Gastrocnemius medialis (tissue), 4 donors: ENCODE results near the gene HOMER2. TPM values are rescaled to one million over a fixed set of nuclear protein-coding genes. Genes with fewer than 3 reads are reported as not detected.

Source experiments
- ATAC-seq, 2 donors: fragments of 150-250 bp; one replicate each; pipeline ENCODE4 v1.9.1; 2016
- DNase-seq, 2 donors: peaks; one replicate each; pipeline ENCODE4 v3.0.0-alpha.2; 2019
- H3K27ac ChIP-seq, 4 donors: fragments of 200-600 bp; sonication (generic); 1 replicate in 1 of 4; 2 replicates in 3 of 4; pipeline ENCODE4 v1.5.1; 2016 to 2018; ENCODE audit warnings: mild to moderate bottlenecking in 2 of 4, moderate library complexity in 1 of 4
- H3K27me3 ChIP-seq, 3 donors: fragments of 200-600 bp; sonication (generic) in 2 of 3; 1 replicate in 1 of 3; 2 replicates in 2 of 3; pipeline versions ENCODE4 v1.5.1 to v1.6.0; 2016 to 2019; ENCODE audit warnings: mild to moderate bottlenecking in 1 of 3, moderate library complexity in 1 of 3
- H3K36me3 ChIP-seq, 2 donors: fragments of 200-600 bp; sonication (generic) in 1 of 2; one replicate each; pipeline ENCODE4 v1.5.1; 2017 to 2018
- H3K4me1 ChIP-seq, 2 donors: fragments of 200-600 bp; sonication (generic) in 1 of 2; one replicate each; pipeline ENCODE4 v1.5.1; 2016 to 2017; ENCODE audit warnings: mild to moderate bottlenecking in 2 of 2
- H3K4me3 ChIP-seq, 4 donors: fragments of 200-600 bp; sonication (generic) in 3 of 4; 1 replicate in 1 of 4; 2 replicates in 3 of 4; pipeline ENCODE4 v1.5.1; 2016 to 2019; ENCODE audit warnings: mild to moderate bottlenecking in 2 of 4
- H3K9me3 ChIP-seq, 3 donors: fragments of 200-600 bp; sonication (generic) in 2 of 3; 1 replicate in 1 of 3; 2 replicates in 2 of 3; pipeline ENCODE4 v1.5.1; 2016 to 2019
- CTCF ChIP-seq, 5 experiments: fragments of 450-650 bp in 3 of 5; fragments of 200-600 bp in 2 of 5; sonication (generic) in 2 of 5; IDR thresholded peaks in 4 of 5; conservative IDR thresholded peaks in 1 of 5; 1 replicate in 4 of 5; 2 replicates in 1 of 5; pipeline ENCODE4 v1.5.1; 2016 to 2019; ENCODE audit warnings: antibody characterized with exemption in 5 of 5, mild to moderate bottlenecking in 3 of 5, moderate library complexity in 3 of 5
- POLR2A ChIP-seq, 2 donors: fragments of 450-650 bp; IDR thresholded peaks; one replicate each; pipeline ENCODE4 v1.6.1; 2017; ENCODE audit warnings: antibody characterized with exemption in 2 of 2, mild to moderate bottlenecking in 2 of 2, moderate library complexity in 2 of 2
- in situ Hi-C, 4 donors: fragments of 200-750 bp; cut with MboI; loops; one replicate each; pipeline versions ENCODE4 v1.15.0 to v1.8.0; 2017; ENCODE audit warnings: low sequenced_read_pairs in 4 of 4
- intact Hi-C: fragments of 100-400 bp; cut with DNase I; formaldehyde crosslinking; loops from one replicate; pipeline ENCODE4 v1.15.1; 2023; ENCODE audit warnings: low total_unique reads
- total RNA-seq, 4 donors: library from RNA; depleted of rRNA; stranded (reverse); fragments of >200 nt; gene quantifications; one replicate each; pipeline versions ENCODE4 v1.1.0 to v1.2.3, GENCODE V29; 2016

Gene HOMER2
- total RNA-seq, 4 donors from 2014 or later = 51.6 to 132 (median 94.5) TPM

- Histone ChIP-seq H3K27ac (no peak overlapping the region), H3K9me3 (no peaks in the 10 kb centered on the region), H3K36me3 (peaks cover 0 to 82% of the 10 kb centered on the region in 2 donors), H3K27me3 (no peaks in the 10 kb centered on the region), H3K4me3 (no peak overlapping the region), H3K4me1 (no peaks in the 10 kb centered on the region)
- in situ Hi-C loops = no loop called here
- no peak for DNase-seq
- no peak for TF ChIP-seq CTCF (IDR thresholded peaks at IDR 0.05 in 4 of 5, conservative IDR thresholded peaks at IDR 0.05 in 1 of 5)
- no peak for TF ChIP-seq POLR2A (IDR thresholded peaks at IDR 0.05)
- intact Hi-C loops = no loop called here
- ATAC-seq = no peak
Observed at GRCh38 chr15:82835391-82835917, 117.1 kb downstream of the HOMER2 start.

DNA sequence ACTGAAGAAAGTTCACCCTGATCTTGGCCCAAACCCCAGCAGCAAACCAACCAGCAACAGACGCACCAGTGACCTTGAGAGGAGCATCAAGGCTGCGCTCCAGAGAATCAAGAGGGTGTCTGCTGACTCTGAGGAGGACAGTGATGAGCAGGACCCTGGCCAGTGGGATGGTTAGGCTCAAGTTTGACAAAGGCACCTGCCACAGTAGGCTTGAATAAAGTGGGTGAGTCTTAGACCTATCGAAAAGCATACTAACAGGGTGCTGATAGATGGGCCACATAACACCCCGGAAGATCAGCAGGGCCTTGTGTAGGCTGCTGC is 119.2 kb downstream of the HOMER2 start:
- H3K4me3 ChIP-seq = no peak overlapping the region
- peaks cover 0 to 98% of the 10 kb centered on the region in 2 donors for H3K36me3 ChIP-seq
- intact Hi-C loops (no loop called here), in situ Hi-C loops (no loop called here)
- DNase-seq = no peak
- no peak for ATAC-seq
- no peaks in the 10 kb centered on the region for H3K4me1 ChIP-seq
- no peaks in the 10 kb centered on the region for H3K9me3 ChIP-seq
- TF ChIP-seq CTCF (IDR thresholded peaks at IDR 0.05 in 4 of 5, conservative IDR thresholded peaks at IDR 0.05 in 1 of 5) (no peak), POLR2A (IDR thresholded peaks at IDR 0.05) (no peak)
- no peaks in the 10 kb centered on the region for H3K27me3 ChIP-seq
- peak overlapping the region in 3 of 4 donors; percentile 21 to 60 (median 50) for H3K27ac ChIP-seq

GRCh38 chr15:82832601-82833361 is 119.7 kb downstream of the HOMER2 start:
- no peaks in the 10 kb centered on the region for H3K4me1 ChIP-seq
- no peak for DNase-seq
- peak; percentile 16 to 39 for ATAC-seq
- H3K27ac ChIP-seq = peak overlapping the region in 3 of 4 donors; percentile 21 to 60 (median 50)
- peaks cover 0 to 98% of the 10 kb centered on the region in 2 donors for H3K36me3 ChIP-seq
- H3K27me3 ChIP-seq = no peaks in the 10 kb centered on the region
- in situ Hi-C loops (no loop called here), intact Hi-C loops (no loop called here)
- no peaks in the 10 kb centered on the region for H3K9me3 ChIP-seq
- TF ChIP-seq POLR2A (IDR thresholded peaks at IDR 0.05) = no peak
- no peak for TF ChIP-seq CTCF (IDR thresholded peaks at IDR 0.05 in 4 of 5, conservative IDR thresholded peaks at IDR 0.05 in 1 of 5)
- no peak overlapping the region for H3K4me3 ChIP-seq

DNA sequence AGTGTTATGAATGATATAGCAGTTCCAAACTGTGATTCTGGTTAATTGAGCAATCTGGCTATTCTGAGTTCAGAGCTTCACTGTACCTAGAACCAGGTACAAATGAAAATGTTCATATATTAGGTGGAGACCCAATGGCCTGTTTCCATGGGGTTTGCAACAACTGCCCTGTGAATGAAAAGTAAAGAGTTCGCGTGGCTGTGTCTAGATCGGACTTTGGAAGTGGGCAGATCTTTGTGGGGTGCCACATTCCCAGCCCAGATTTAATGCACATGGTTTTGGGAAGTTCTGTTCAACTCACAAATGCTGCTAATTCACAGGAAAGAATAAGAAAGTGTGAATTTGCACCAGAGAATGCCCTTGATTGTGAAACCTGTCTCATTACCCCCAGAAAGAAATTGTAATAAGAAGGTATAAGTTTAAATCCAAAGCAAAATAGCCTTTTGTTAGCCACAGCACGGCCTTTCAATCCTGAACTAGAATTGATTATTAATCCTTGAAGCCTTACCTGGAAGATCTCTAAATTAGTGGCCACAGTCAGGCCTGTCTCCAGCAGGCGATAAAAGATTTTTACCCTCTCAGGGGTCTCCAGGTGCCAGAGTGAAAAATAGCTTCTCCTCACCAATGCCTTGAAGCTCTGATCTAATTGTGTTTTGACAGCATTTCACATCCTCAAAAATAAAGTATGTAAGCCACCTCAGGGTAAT is 120.5 kb downstream of the HOMER2 start:
- no peak for TF ChIP-seq CTCF (IDR thresholded peaks at IDR 0.05 in 4 of 5, conservative IDR thresholded peaks at IDR 0.05 in 1 of 5)
- TF ChIP-seq POLR2A (IDR thresholded peaks at IDR 0.05) = no peak
- ATAC-seq (no peak), DNase-seq (no peak)
- intact Hi-C loops = no loop called here
- in situ Hi-C loops = no loop called here
- H3K4me1 ChIP-seq = no peaks in the 10 kb centered on the region
- no peaks in the 10 kb centered on the region for H3K9me3 ChIP-seq
- H3K4me3 ChIP-seq = no peak overlapping the region
- H3K27me3 ChIP-seq = no peaks in the 10 kb centered on the region
- H3K27ac ChIP-seq = peak overlapping the region in 3 of 4 donors; percentile 21 to 60 (median 50)
- H3K36me3 ChIP-seq = peaks cover 0 to 98% of the 10 kb centered on the region in 2 donors
